HG03460 (cell line): ENCODE measurements around the gene APH1B.

Source experiments
- ATAC-seq: cut with Tn5 transposase; IDR thresholded peaks from one replicate; pipeline ENCODE4 v1.9.1; 2021; ENCODE audit not compliant: unreplicated experiment

Gene APH1B

GRCh38 chr15:63350178-63350621 lies 72.8 kb downstream of the APH1B start:
- no peak for ATAC-seq

- ATAC-seq: no peak
Observed at GRCh38 chr15:63351170-63351569, 73.8 kb downstream of the APH1B start.

GRCh38 chr15:63352808-63353207 lies 75.4 kb downstream of the APH1B start:
- ATAC-seq: no peak

- ATAC-seq: no peak
Observed at GRCh38 chr15:63353261-63353660, 75.9 kb downstream of the APH1B start.

- no peak for ATAC-seq
Observed at GRCh38 chr15:63353887-63354286, 76.5 kb downstream of the APH1B start.

- no peak for ATAC-seq
Observed at GRCh38 chr15:63354821-63355650, 77.6 kb downstream of the APH1B start.

GRCh38 chr15:63357061-63357460 lies 79.7 kb downstream of the APH1B start:
- no peak for ATAC-seq

GRCh38 chr15:63357731-63358130 lies 80.3 kb downstream of the APH1B start:
- no peak for ATAC-seq

GRCh38 chr15:63358241-63359029 lies 81.0 kb downstream of the APH1B start:
- ATAC-seq: no peak
